Uterus (tissue), 4 donors: ENCODE measurements around the gene CEBPE. TPM values are rescaled to one million over a fixed set of nuclear protein-coding genes. Genes with fewer than 3 reads are reported as not detected.

Source experiments
- DNase-seq, 2 donors: peaks; one replicate each; pipeline ENCODE4 v3.0.0-alpha.2; 2019 to 2020
- H3K27ac ChIP-seq, 2 donors: fragments of 200-600 bp; sonication (generic); 1 replicate in 1 of 2; 2 replicates in 1 of 2; pipeline ENCODE4 v1.5.1; 2016 to 2018
- H3K27me3 ChIP-seq, 2 donors: fragments of 200-600 bp; sonication (generic); one replicate each; pipeline ENCODE4 v1.5.1; 2018 to 2019; ENCODE audit warnings: control low read depth in 1 of 2
- H3K36me3 ChIP-seq, 2 donors: fragments of 200-600 bp; sonication (generic); one replicate each; pipeline ENCODE4 v1.5.1; 2019; ENCODE audit warnings: control low read depth in 1 of 2
- H3K4me1 ChIP-seq, 2 donors: fragments of 200-600 bp; sonication (generic); one replicate each; pipeline ENCODE4 v1.5.1; 2018 to 2019; ENCODE audit warnings: control low read depth in 1 of 2
- H3K4me3 ChIP-seq, 2 donors: fragments of 200-600 bp; sonication (generic); 1 replicate in 1 of 2; 2 replicates in 1 of 2; pipeline ENCODE4 v1.5.1; 2018 to 2019; ENCODE audit warnings: mild to moderate bottlenecking in 1 of 2
- H3K9me3 ChIP-seq, 2 donors: fragments of 200-600 bp; sonication (generic); one replicate each; pipeline ENCODE4 v1.5.1; 2019; ENCODE audit warnings: control low read depth in 1 of 2
- CTCF ChIP-seq, 4 experiments: fragments of 200-600 bp in 2 of 4; fragments of 450-650 bp in 2 of 4; sonication (generic) in 2 of 4; IDR thresholded peaks; one replicate each; pipeline ENCODE4 v1.5.1; 2016 to 2019; ENCODE audit warnings: antibody characterized with exemption in 4 of 4, mild to moderate bottlenecking in 2 of 4, moderate library complexity in 1 of 4
- POLR2A ChIP-seq, 2 donors: fragments of 450-650 bp; IDR thresholded peaks; one replicate each; pipeline ENCODE4 v1.6.1; 2016; ENCODE audit warnings: antibody characterized with exemption in 2 of 2, mild to moderate bottlenecking in 1 of 2, moderate library complexity in 1 of 2
- intact Hi-C: fragments of 100-400 bp; cut with DNase I; formaldehyde crosslinking; loops from one replicate; pipeline ENCODE4 v1.15.1; 2023; ENCODE audit warnings: low total_unique reads
- total RNA-seq, 4 donors: library from RNA; depleted of rRNA in 3 of 4; stranded (reverse); fragments of >200 nt in 3 of 4; gene quantifications; one replicate each; pipeline versions ENCODE4 v1.1.0 to v1.2.4, GENCODE V29; 2014 to 2023
- donor health status: DM: yes; HTN: yes; CAD: no.

CEBPE gene
- total RNA-seq, 4 donors from 2014 or later = not detected

GRCh38 chr14:23077962-23078361 is 41.1 kb downstream of the CEBPE start:
- no peaks in the 10 kb centered on the region for H3K27me3 ChIP-seq
- peaks cover 0 to 4% of the 10 kb centered on the region in 2 donors for H3K4me1 ChIP-seq
- DNase-seq = no peak
- H3K27ac ChIP-seq = peak overlapping the region; percentile 64 to 71
- no peak overlapping the region for H3K4me3 ChIP-seq
- no peaks in the 10 kb centered on the region for H3K36me3 ChIP-seq
- intact Hi-C loops = no loop called here
- H3K9me3 ChIP-seq = no peaks in the 10 kb centered on the region
- no peak for TF ChIP-seq POLR2A (IDR thresholded peaks at IDR 0.05)
- TF ChIP-seq CTCF (IDR thresholded peaks at IDR 0.05) = no peak

- no peaks in the 10 kb centered on the region for H3K36me3 ChIP-seq
- H3K4me3 ChIP-seq = no peak overlapping the region
- H3K27ac ChIP-seq = peak overlapping the region; percentile 25 to 71
- DNase-seq = no peak
- TF ChIP-seq CTCF (IDR thresholded peaks at IDR 0.05) = peak; percentile 42 to 59 (median 46)
- no peak for TF ChIP-seq POLR2A (IDR thresholded peaks at IDR 0.05)
- H3K4me1 ChIP-seq = peaks cover 7% of the 10 kb centered on the region in 2 donors
- no peaks in the 10 kb centered on the region for H3K27me3 ChIP-seq
- no peaks in the 10 kb centered on the region for H3K9me3 ChIP-seq
- intact Hi-C loops = no loop called here
Observed at GRCh38 chr14:23076785-23077408, 42.2 kb downstream of the CEBPE start.

GRCh38 chr14:23074906-23075305 is 44.1 kb downstream of the CEBPE start:
- TF ChIP-seq POLR2A (IDR thresholded peaks at IDR 0.05) = no peak
- TF ChIP-seq CTCF (IDR thresholded peaks at IDR 0.05) = no peak
- H3K4me1 ChIP-seq = peaks cover 8 to 11% of the 10 kb centered on the region in 2 donors
- no peaks in the 10 kb centered on the region for H3K9me3 ChIP-seq
- H3K4me3 ChIP-seq = no peak overlapping the region
- no peaks in the 10 kb centered on the region for H3K27me3 ChIP-seq
- no peak for DNase-seq
- no peaks in the 10 kb centered on the region for H3K36me3 ChIP-seq
- H3K27ac ChIP-seq = no peak overlapping the region
- intact Hi-C loops = no loop called here

GRCh38 chr14:23071921-23072539 is 47.0 kb downstream of the CEBPE start:
- peaks cover 6 to 11% of the 10 kb centered on the region in 2 donors for H3K4me1 ChIP-seq
- H3K9me3 ChIP-seq = no peaks in the 10 kb centered on the region
- TF ChIP-seq CTCF (IDR thresholded peaks at IDR 0.05) (no peak), POLR2A (IDR thresholded peaks at IDR 0.05) (no peak)
- peak overlapping the region in 1 of 2 donors; percentile 53 for H3K4me3 ChIP-seq
- peak overlapping the region; percentile 87 to 89 for H3K27ac ChIP-seq
- H3K36me3 ChIP-seq = no peaks in the 10 kb centered on the region
- no peaks in the 10 kb centered on the region for H3K27me3 ChIP-seq
- intact Hi-C loops = no loop called here
- no peak for DNase-seq

- intact Hi-C loops = no loop called here
- H3K27me3 ChIP-seq = no peaks in the 10 kb centered on the region
- peak; percentile 84 for DNase-seq
- TF ChIP-seq POLR2A (IDR thresholded peaks at IDR 0.05) (peak; percentile 42 to 48), CTCF (IDR thresholded peaks at IDR 0.05) (peak in 1 of 4 experiments; percentile 2)
- peak overlapping the region; percentile 53 to 60 for H3K4me3 ChIP-seq
- H3K27ac ChIP-seq = peak overlapping the region; percentile 87 to 89
- no peaks in the 10 kb centered on the region for H3K36me3 ChIP-seq
- H3K9me3 ChIP-seq = no peaks in the 10 kb centered on the region
- peaks cover 6 to 11% of the 10 kb centered on the region in 2 donors for H3K4me1 ChIP-seq
Observed at GRCh38 chr14:23071244-23071920, 47.7 kb downstream of the CEBPE start.
